ENCODE measurements around the gene TOMM40L. TPM values are rescaled to one million over a fixed set of nuclear protein-coding genes. Genes with fewer than 3 reads are reported as not detected.

The TOMM40L gene
- total and polyA plus RNA-seq, 2 donors (not counting 1 experiment from before 2014, with no cell fraction given): 11.1 to 11.7 TPM

DNA sequence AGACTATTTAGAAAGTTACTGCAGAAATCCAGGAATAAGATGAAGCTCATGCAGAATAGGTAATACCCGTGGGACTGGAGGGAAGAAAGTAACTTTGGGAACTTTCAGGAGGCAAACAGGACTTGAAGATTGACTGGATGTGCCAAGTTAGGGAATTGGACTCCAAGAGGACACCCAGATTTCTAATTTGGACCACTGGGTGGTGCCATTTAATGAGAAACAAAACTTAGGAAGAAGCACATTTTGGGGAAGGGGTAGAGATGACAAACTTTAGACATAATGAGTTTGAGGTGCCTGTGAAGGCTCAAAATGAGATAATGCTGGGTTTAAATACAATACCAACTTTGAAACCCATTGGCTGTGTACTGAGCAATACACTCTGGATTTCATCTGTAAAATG lies 45.2 kb upstream of the TOMM40L start:
- H3K9me3 ChIP-seq (ENCODE audit: control insufficient read depth, insufficient read depth, low read depth, low read length): no peaks in the 10 kb centered on the region
- no peaks in the 10 kb centered on the region for H3K27me3 ChIP-seq (ENCODE audit: control insufficient read depth, insufficient read depth, low read length)
- no peak overlapping the region for H3K27ac ChIP-seq (ENCODE audit: insufficient read depth, low read length)
- H3K36me3 ChIP-seq (ENCODE audit: control insufficient read depth, insufficient read depth, low read length): no peaks in the 10 kb centered on the region
- DNase-seq (ENCODE audit: low read depth in 2 of 2): peak in 1 of 2 donors; percentile 46
- peaks cover 2% of the 10 kb centered on the region for H3K4me1 ChIP-seq (ENCODE audit: control insufficient read depth, extremely low read depth, insufficient read depth, low read length)
- H3K4me3 ChIP-seq (replicated peaks in 1 of 4; ENCODE audit: control extremely low read depth in 1 of 4, insufficient read depth in 1 of 4, low read depth in 3 of 4, low read length in 4 of 4): no peak overlapping the region
- no peaks in the 10 kb centered on the region for H4K20me1 ChIP-seq (ENCODE audit: control insufficient read depth, extremely low read depth, insufficient read depth, low read length)
- no peak overlapping the region for H2AFZ ChIP-seq (ENCODE audit: low read length)
- no peak overlapping the region for H3K9ac ChIP-seq (ENCODE audit: insufficient read depth, low read length)
- TF ChIP-seq, protein P1, sequence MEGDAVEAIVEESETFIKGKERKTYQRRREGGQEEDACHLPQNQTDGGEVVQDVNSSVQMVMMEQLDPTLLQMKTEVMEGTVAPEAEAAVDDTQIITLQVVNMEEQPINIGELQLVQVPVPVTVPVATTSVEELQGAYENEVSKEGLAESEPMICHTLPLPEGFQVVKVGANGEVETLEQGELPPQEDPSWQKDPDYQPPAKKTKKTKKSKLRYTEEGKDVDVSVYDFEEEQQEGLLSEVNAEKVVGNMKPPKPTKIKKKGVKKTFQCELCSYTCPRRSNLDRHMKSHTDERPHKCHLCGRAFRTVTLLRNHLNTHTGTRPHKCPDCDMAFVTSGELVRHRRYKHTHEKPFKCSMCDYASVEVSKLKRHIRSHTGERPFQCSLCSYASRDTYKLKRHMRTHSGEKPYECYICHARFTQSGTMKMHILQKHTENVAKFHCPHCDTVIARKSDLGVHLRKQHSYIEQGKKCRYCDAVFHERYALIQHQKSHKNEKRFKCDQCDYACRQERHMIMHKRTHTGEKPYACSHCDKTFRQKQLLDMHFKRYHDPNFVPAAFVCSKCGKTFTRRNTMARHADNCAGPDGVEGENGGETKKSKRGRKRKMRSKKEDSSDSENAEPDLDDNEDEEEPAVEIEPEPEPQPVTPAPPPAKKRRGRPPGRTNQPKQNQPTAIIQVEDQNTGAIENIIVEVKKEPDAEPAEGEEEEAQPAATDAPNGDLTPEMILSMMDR (conservative IDR thresholded peaks at IDR 0.05 in 1 of 2, IDR thresholded peaks at IDR 0.05 in 1 of 2; ENCODE audit: low read depth in 1 of 2, low read length in 2 of 2): peak; percentile 38 to 40
- TF ChIP-seq EZH2 (IDR thresholded peaks at IDR 0.05; ENCODE audit: low read length, missing control alignments): no peak
- H3K79me2 ChIP-seq (ENCODE audit: control insufficient read depth, insufficient read depth, low read length): peaks cover 6% of the 10 kb centered on the region
- H3K4me2 ChIP-seq (ENCODE audit: extremely low read depth, insufficient read depth, low read length): no peak overlapping the region

DNA sequence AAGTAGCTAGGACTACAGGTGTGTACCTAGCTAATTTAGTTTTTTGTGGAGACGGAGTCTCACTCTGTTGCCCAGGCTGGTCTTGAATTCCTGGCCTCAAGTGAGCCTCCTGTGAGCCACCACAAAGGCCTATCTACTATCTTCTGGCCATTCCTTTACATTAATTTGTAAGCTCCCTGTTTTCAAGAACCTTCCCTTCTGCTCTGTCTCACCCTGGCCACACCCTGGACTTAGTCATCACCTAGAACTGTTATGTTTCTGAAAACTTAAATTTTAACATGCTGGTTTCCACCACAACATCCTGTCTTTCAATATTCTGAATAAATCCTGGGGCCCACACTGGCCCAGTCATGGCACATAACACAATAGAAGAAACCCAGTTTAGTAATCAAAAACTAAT lies 43.6 kb upstream of the TOMM40L start:
- Histone ChIP-seq H3K36me3 (ENCODE audit: control insufficient read depth, insufficient read depth, low read length) (no peaks in the 10 kb centered on the region), H2AFZ (ENCODE audit: low read length) (no peak overlapping the region), H3K9ac (ENCODE audit: insufficient read depth, low read length) (no peak overlapping the region), H3K27ac (ENCODE audit: insufficient read depth, low read length) (no peak overlapping the region), H3K27me3 (ENCODE audit: control insufficient read depth, insufficient read depth, low read length) (no peaks in the 10 kb centered on the region), H3K4me2 (ENCODE audit: extremely low read depth, insufficient read depth, low read length) (no peak overlapping the region), H3K9me3 (ENCODE audit: control insufficient read depth, insufficient read depth, low read depth, low read length) (no peaks in the 10 kb centered on the region), H3K4me1 (ENCODE audit: control insufficient read depth, extremely low read depth, insufficient read depth, low read length) (peaks cover 2% of the 10 kb centered on the region), H3K4me3 (replicated peaks in 1 of 4; ENCODE audit: control extremely low read depth in 1 of 4, insufficient read depth in 1 of 4, low read depth in 3 of 4, low read length in 4 of 4) (no peak overlapping the region), H3K79me2 (ENCODE audit: control insufficient read depth, insufficient read depth, low read length) (no peaks in the 10 kb centered on the region), H4K20me1 (ENCODE audit: control insufficient read depth, extremely low read depth, insufficient read depth, low read length) (no peaks in the 10 kb centered on the region)
- DNase-seq (ENCODE audit: low read depth in 2 of 2): peak; percentile 54 to 62
- TF ChIP-seq EZH2 (IDR thresholded peaks at IDR 0.05; ENCODE audit: low read length, missing control alignments): no peak
- TF ChIP-seq, protein P1 (conservative IDR thresholded peaks at IDR 0.05 in 1 of 2, IDR thresholded peaks at IDR 0.05 in 1 of 2; ENCODE audit: low read depth in 1 of 2, low read length in 2 of 2): no peak

DNA sequence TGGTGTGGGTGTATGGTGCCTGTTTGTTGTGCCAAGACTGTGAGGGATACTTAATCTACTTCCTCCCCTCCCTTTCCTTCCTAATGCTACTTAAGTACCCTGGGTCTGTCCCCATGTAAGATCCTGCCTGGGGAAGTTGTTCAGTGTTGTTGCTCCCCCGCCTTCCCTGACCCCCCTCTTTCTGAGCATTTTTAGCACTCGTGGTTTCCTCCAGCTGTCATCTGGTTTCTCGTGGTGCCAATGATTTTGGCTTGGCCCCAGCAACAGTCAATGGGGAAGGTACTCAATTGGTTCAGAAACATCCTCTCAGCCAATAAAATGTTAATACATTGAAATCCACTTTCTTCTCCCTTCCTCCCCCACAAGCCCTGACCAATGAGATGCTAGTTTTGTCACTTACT lies 40.6 kb upstream of the TOMM40L start:
- no peak overlapping the region for H3K9ac ChIP-seq (ENCODE audit: insufficient read depth, low read length)
- no peaks in the 10 kb centered on the region for H3K9me3 ChIP-seq (ENCODE audit: control insufficient read depth, insufficient read depth, low read depth, low read length)
- no peaks in the 10 kb centered on the region for H4K20me1 ChIP-seq (ENCODE audit: control insufficient read depth, extremely low read depth, insufficient read depth, low read length)
- peak overlapping the region; percentile 50 for H2AFZ ChIP-seq (ENCODE audit: low read length)
- no peak overlapping the region for H3K4me2 ChIP-seq (ENCODE audit: extremely low read depth, insufficient read depth, low read length)
- no peak overlapping the region for H3K4me3 ChIP-seq (replicated peaks in 1 of 4; ENCODE audit: control extremely low read depth in 1 of 4, insufficient read depth in 1 of 4, low read depth in 3 of 4, low read length in 4 of 4)
- peaks cover 2% of the 10 kb centered on the region for H3K4me1 ChIP-seq (ENCODE audit: control insufficient read depth, extremely low read depth, insufficient read depth, low read length)
- TF ChIP-seq, protein P1 (conservative IDR thresholded peaks at IDR 0.05 in 1 of 2, IDR thresholded peaks at IDR 0.05 in 1 of 2; ENCODE audit: low read depth in 1 of 2, low read length in 2 of 2): no peak
- no peak for TF ChIP-seq EZH2 (IDR thresholded peaks at IDR 0.05; ENCODE audit: low read length, missing control alignments)
- no peaks in the 10 kb centered on the region for H3K36me3 ChIP-seq (ENCODE audit: control insufficient read depth, insufficient read depth, low read length)
- H3K27ac ChIP-seq (ENCODE audit: insufficient read depth, low read length): no peak overlapping the region
- no peaks in the 10 kb centered on the region for H3K79me2 ChIP-seq (ENCODE audit: control insufficient read depth, insufficient read depth, low read length)
- H3K27me3 ChIP-seq (ENCODE audit: control insufficient read depth, insufficient read depth, low read length): no peaks in the 10 kb centered on the region
- DNase-seq (ENCODE audit: low read depth in 2 of 2): peak; percentile 59 to 65
